ENCODE measurements around the gene ANKRD24. TPM values are rescaled to one million over a fixed set of nuclear protein-coding genes. Genes with fewer than 3 reads are reported as not detected.

ANKRD24 gene
- polyA plus RNA-seq: 2.8 and 3.3 TPM in 2 replicates
- polyA minus RNA-seq: 2.4 and 2.9 TPM in 2 replicates

DNA sequence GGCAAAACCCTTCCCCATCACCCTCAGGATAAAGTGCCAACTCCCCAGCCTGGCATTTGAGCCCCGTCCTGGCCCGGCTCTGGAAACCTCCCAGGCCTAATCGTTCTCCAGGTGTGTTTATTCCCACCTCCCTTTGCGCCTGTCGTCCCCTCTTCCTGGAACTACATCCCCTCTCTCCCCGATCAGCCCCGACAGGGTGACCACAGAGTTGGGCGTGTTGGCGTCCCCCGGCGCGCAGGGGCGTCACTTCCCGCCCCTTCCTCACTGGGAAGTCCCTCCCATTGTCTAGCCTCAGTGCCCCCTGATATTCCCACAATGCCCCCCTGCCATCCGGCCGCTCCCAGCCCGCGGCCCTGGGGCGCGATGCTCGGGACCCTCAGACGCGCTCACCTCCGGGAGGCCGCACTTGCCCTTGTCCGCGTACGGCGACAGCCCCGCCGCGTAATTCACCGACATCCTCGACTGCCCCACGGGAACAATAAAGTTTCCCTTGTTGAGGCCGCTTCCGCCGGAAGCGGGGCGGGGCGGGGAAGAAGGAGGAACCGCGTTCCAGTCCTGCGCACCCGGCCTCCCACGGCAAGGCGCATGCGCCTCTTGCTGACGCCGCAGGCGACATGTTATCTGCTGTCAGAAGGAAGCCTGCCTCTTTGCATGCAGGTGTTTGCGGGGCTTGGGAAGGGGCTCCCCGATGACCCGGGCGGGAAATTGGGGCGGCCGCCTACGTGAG is at the start of gene ANKRD24, which contains the start of gene SIRT6:
ANKRD24 (plus strand) TSS at position 606 of the 727 bp plus-strand sequence. CDS start 3,737 bp downstream, outside the sequence.
SIRT6 (minus strand) TSS at position 480 of the 727 bp plus-strand sequence; CDS start at position 456, 24 bp downstream.
- peak within 1 kb of the TSS; percentile 81 for H3K4me2 ChIP-seq (ENCODE audit: low read length)
- H3K9me3 ChIP-seq (ENCODE audit: low read length): no peaks in the 10 kb centered on the region
- H3K36me3 ChIP-seq (ENCODE audit: insufficient read depth, low read length): no peaks in the 10 kb centered on the region
- no peaks in the 10 kb centered on the region for H4K20me1 ChIP-seq (ENCODE audit: insufficient read depth)
- no peaks in the 10 kb centered on the region for H3K9me2 ChIP-seq (ENCODE audit: insufficient read depth, low read length)
- peak within 1 kb of the TSS; percentile 88 for H3K27ac ChIP-seq (ENCODE audit: low read length)
- TF ChIP-seq, protein P1, sequence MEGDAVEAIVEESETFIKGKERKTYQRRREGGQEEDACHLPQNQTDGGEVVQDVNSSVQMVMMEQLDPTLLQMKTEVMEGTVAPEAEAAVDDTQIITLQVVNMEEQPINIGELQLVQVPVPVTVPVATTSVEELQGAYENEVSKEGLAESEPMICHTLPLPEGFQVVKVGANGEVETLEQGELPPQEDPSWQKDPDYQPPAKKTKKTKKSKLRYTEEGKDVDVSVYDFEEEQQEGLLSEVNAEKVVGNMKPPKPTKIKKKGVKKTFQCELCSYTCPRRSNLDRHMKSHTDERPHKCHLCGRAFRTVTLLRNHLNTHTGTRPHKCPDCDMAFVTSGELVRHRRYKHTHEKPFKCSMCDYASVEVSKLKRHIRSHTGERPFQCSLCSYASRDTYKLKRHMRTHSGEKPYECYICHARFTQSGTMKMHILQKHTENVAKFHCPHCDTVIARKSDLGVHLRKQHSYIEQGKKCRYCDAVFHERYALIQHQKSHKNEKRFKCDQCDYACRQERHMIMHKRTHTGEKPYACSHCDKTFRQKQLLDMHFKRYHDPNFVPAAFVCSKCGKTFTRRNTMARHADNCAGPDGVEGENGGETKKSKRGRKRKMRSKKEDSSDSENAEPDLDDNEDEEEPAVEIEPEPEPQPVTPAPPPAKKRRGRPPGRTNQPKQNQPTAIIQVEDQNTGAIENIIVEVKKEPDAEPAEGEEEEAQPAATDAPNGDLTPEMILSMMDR (IDR thresholded peaks at IDR 0.05; ENCODE audit: poor library complexity, severe bottlenecking): peak; percentile 19
- TF ChIP-seq MXI1 (conservative IDR thresholded peaks at IDR 0.05; ENCODE audit: poor library complexity, severe bottlenecking) (peak; percentile 75), POLR2AphosphoS5 (IDR thresholded peaks at IDR 0.05) (peak; percentile 96), SMC3 (conservative IDR thresholded peaks at IDR 0.05; ENCODE audit: poor library complexity) (peak; percentile 25), EP300 (conservative IDR thresholded peaks at IDR 0.05; ENCODE audit: poor library complexity, severe bottlenecking) (peak; percentile 80), RAD21 (conservative IDR thresholded peaks at IDR 0.05) (peak; percentile 11), TAF1 (IDR thresholded peaks at IDR 0.05; ENCODE audit: low read depth) (peak; percentile 79), EZH2 (IDR thresholded peaks at IDR 0.05; ENCODE audit: borderline replicate concordance, insufficient read depth, low read length, poor library complexity, severe bottlenecking) (no peak)
- TF ChIP-seq, protein P2, sequence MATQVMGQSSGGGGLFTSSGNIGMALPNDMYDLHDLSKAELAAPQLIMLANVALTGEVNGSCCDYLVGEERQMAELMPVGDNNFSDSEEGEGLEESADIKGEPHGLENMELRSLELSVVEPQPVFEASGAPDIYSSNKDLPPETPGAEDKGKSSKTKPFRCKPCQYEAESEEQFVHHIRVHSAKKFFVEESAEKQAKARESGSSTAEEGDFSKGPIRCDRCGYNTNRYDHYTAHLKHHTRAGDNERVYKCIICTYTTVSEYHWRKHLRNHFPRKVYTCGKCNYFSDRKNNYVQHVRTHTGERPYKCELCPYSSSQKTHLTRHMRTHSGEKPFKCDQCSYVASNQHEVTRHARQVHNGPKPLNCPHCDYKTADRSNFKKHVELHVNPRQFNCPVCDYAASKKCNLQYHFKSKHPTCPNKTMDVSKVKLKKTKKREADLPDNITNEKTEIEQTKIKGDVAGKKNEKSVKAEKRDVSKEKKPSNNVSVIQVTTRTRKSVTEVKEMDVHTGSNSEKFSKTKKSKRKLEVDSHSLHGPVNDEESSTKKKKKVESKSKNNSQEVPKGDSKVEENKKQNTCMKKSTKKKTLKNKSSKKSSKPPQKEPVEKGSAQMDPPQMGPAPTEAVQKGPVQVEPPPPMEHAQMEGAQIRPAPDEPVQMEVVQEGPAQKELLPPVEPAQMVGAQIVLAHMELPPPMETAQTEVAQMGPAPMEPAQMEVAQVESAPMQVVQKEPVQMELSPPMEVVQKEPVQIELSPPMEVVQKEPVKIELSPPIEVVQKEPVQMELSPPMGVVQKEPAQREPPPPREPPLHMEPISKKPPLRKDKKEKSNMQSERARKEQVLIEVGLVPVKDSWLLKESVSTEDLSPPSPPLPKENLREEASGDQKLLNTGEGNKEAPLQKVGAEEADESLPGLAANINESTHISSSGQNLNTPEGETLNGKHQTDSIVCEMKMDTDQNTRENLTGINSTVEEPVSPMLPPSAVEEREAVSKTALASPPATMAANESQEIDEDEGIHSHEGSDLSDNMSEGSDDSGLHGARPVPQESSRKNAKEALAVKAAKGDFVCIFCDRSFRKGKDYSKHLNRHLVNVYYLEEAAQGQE (IDR thresholded peaks at IDR 0.05; ENCODE audit: borderline replicate concordance): peak; percentile 76
- H3K4me3 ChIP-seq (ENCODE audit: low read length): peak within 1 kb of the TSS; percentile 97
- peak within 1 kb of the TSS; percentile 91 for H3K9ac ChIP-seq (ENCODE audit: low read length)
- H3K79me2 ChIP-seq (replicated peaks; ENCODE audit: insufficient read depth, low read length): peaks cover 12% of the 10 kb centered on the region
- H2AFZ ChIP-seq (ENCODE audit: low read depth, low read length): peak within 1 kb of the TSS; percentile 95
- H3K27me3 ChIP-seq (ENCODE audit: insufficient read depth, low read depth, low read length): no peaks in the 10 kb centered on the region
- no peaks in the 10 kb centered on the region for H3F3A ChIP-seq (ENCODE audit: insufficient read depth, low read length, poor library complexity, severe bottlenecking)

DNA sequence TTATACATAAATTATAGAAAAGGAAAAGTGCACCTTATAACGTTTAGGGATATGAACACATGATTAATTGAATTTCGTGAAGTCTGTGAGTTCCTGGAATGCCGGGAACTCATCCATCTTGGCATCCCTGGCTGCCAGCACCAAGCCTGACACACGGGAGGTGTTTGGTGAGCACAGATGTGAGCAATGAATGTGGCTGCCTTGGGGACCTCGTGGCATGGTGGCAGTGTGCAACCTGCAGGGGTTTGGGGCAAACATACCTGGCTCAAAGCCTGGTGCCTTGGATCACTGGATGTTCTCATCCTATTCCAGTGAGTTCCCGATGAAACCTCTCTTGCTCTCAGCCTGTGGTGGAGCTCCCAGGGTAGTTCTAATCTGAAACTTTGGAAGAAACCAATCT is 48.1 kb upstream of the ANKRD24 start:
- H3K4me2 ChIP-seq (ENCODE audit: low read length): no peak overlapping the region
- H3K27ac ChIP-seq (ENCODE audit: low read length): no peak overlapping the region
- H4K20me1 ChIP-seq (ENCODE audit: insufficient read depth): no peaks in the 10 kb centered on the region
- H3K9me2 ChIP-seq (ENCODE audit: insufficient read depth, low read length): no peaks in the 10 kb centered on the region
- H2AFZ ChIP-seq (ENCODE audit: low read depth, low read length): no peak overlapping the region
- H3K27me3 ChIP-seq (ENCODE audit: insufficient read depth, low read depth, low read length): no peaks in the 10 kb centered on the region
- no peaks in the 10 kb centered on the region for H3K79me2 ChIP-seq (replicated peaks; ENCODE audit: insufficient read depth, low read length)
- no peaks in the 10 kb centered on the region for H3F3A ChIP-seq (ENCODE audit: insufficient read depth, low read length, poor library complexity, severe bottlenecking)
- H3K9ac ChIP-seq (ENCODE audit: low read length): no peak overlapping the region
- TF ChIP-seq RAD21 (conservative IDR thresholded peaks at IDR 0.05) (no peak), POLR2AphosphoS5 (IDR thresholded peaks at IDR 0.05) (no peak), MXI1 (conservative IDR thresholded peaks at IDR 0.05; ENCODE audit: poor library complexity, severe bottlenecking) (no peak), EZH2 (IDR thresholded peaks at IDR 0.05; ENCODE audit: borderline replicate concordance, insufficient read depth, low read length, poor library complexity, severe bottlenecking) (no peak), EP300 (conservative IDR thresholded peaks at IDR 0.05; ENCODE audit: poor library complexity, severe bottlenecking) (no peak), TAF1 (IDR thresholded peaks at IDR 0.05; ENCODE audit: low read depth) (no peak), SMC3 (conservative IDR thresholded peaks at IDR 0.05; ENCODE audit: poor library complexity) (no peak)
- TF ChIP-seq, protein P2 (IDR thresholded peaks at IDR 0.05; ENCODE audit: borderline replicate concordance): no peak
- TF ChIP-seq, protein P1 (IDR thresholded peaks at IDR 0.05; ENCODE audit: poor library complexity, severe bottlenecking): no peak
- no peaks in the 10 kb centered on the region for H3K36me3 ChIP-seq (ENCODE audit: insufficient read depth, low read length)
- H3K4me3 ChIP-seq (ENCODE audit: low read length): no peak overlapping the region
- no peaks in the 10 kb centered on the region for H3K9me3 ChIP-seq (ENCODE audit: low read length)
